GM18520 (cell line): ENCODE measurements around the gene PGLYRP1.

Source experiments
- ATAC-seq: cut with Tn5 transposase; IDR thresholded peaks from one replicate; pipeline ENCODE4 v1.9.1; 2021; ENCODE audit not compliant: unreplicated experiment

The PGLYRP1 gene

DNA sequence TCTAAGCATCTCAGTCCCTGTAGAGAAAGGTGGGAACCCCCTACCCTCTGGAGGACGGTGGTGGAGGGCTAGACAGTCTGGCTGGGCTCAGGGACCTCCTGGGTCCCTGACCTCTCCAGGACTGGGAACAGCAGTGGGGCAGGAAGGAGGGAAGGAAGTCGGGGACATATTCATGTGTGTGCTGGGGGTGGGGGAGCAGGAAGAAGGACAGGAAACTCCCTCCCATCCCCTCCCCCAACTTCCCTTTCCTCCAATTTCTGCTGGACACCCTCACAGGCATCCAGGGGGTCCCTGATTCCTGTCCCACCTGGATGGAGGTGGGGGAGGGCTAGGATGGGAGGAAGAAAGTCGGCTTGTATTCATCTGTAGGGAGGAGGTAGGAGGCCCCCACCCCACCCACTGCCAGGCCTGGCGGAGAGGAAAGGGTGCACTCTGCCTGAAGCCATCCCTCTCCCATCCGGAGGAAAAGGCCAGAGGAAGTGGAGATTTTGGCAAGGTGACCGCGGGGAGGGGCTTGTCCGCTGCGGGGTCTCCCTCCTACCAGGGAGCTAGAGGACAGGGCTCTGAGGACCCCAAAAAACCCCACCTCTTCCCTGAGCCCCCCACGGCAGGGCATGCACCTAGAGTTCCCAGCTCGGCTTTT lies 51.5 kb downstream of the PGLYRP1 start:
- no peak for ATAC-seq

DNA sequence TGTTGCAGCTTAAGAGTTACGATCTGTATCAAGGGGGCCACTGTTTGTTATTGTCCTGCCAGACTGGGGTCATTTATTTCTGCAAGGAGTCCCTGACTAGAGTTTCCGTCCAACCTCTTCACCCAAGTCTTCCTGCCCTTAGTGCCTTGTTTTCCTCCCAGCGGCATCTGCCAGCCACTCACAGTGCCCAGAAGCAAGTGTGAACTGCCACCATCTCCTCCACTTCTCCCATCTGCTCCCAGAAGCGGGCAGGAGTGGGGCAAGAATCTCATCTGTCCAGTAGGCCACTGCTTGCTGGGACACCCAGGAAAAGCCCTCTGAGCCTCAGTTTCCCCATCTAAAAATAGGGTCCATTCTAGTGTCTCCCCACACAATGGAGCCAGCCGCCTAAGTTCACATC lies 53.2 kb downstream of the PGLYRP1 start:
- ATAC-seq = no peak
